DND-41 (cell line): ENCODE results near the gene CLCN2.

Source experiments
- EZH2 ChIP-seq: IDR thresholded peaks from 3 replicates; pipeline ENCODE4 v1.6.1; 2012; ENCODE audit warnings: borderline replicate concordance, low read depth, mild to moderate bottlenecking, moderate library complexity, low read length, inconsistent platforms; ENCODE audit not compliant: severe bottlenecking
- TF ChIP-seq, protein P1 (sequence below): IDR thresholded peaks from 2 replicates; pipeline ENCODE4 v1.5.1; 2012; ENCODE audit warnings: borderline replicate concordance, low read length, moderate library complexity, mild to moderate bottlenecking; ENCODE audit not compliant: poor library complexity, severe bottlenecking; ENCODE audit errors: extremely low read depth

DNA sequence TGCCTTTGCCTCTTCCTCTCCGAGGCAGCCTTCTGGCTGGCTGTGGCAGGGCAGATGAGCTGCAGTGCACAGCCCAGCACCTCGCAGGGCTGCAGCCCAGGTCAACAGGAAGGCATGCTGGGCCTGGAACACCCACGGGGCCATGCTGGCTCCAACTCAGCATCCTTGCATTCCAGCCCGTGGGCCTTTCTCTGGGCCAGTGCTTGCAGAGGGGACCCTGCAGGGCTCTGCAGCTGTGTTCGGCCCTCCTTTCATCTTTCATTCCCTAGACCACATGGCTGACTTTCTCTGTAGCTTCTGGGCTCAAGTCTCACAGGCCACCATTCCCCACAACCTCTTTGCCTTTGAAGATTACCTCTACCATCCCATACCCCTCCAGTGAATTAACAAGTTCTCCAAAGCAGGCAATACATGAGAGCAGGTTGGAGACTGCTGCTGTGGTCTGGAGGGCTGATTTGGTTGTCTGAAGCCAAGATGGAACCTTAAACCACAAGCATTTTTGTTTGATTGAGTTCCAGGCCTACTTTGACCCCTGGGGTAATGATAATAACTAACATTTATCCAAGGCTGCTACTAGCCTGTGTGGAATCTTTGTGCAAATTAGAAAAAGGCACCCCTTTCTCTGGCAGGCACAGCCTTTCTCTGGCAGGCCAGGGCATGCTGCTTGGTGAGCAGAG lies 18.1 kb downstream of the CLCN2 start:
- TF ChIP-seq, protein P1, sequence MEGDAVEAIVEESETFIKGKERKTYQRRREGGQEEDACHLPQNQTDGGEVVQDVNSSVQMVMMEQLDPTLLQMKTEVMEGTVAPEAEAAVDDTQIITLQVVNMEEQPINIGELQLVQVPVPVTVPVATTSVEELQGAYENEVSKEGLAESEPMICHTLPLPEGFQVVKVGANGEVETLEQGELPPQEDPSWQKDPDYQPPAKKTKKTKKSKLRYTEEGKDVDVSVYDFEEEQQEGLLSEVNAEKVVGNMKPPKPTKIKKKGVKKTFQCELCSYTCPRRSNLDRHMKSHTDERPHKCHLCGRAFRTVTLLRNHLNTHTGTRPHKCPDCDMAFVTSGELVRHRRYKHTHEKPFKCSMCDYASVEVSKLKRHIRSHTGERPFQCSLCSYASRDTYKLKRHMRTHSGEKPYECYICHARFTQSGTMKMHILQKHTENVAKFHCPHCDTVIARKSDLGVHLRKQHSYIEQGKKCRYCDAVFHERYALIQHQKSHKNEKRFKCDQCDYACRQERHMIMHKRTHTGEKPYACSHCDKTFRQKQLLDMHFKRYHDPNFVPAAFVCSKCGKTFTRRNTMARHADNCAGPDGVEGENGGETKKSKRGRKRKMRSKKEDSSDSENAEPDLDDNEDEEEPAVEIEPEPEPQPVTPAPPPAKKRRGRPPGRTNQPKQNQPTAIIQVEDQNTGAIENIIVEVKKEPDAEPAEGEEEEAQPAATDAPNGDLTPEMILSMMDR, result no peak
- no peak for TF ChIP-seq EZH2
